ENCODE measurements around the gene SLC33A1. TPM values are rescaled to one million over a fixed set of nuclear protein-coding genes. Genes with fewer than 3 reads are reported as not detected.

SLC33A1 gene
- total RNA-seq (10 to 100 TPM; 21.3 to 75.2 TPM), polyA plus RNA-seq (10 to 100 TPM; 13.8 to 32.7 TPM)

DNA sequence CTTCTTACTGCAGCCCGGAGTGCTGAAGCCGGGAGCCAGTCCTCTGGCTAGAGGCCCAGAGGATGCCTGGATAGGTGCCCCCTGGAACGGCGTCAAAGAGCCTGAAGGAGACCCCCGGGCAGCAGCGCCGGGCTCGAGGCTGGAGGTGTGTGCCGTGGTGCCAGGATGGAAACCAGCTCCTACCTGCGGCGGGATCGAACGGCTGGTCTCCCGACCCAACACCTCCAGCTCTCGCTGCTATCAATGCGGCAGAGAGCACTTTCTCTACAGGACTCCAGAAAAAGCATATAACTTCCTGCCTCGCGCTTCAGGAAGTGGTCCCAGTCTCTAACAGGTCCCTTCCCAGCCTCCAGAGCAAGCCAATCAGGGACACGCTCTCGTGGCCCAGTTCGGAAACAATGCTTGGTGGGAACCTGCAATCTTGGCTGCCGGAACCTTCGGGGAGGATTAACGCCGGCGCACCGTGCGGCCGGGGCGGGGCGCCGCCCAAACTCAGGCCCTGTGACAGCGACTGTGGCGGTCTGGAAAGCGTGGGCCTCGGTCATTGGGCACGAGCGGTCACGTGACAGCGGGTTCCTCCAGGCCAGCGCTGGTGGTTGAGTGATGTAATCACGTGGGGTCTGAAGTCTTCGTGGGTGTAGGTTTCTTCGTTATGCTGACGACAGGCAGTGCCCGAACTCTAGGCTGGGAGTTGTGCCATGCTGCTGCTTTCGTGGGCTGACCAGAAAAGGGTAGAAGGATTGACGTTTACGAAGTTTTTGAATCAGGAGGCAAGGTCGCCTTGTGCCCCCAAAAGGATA, at the start of gene SLC33A1:
SLC33A1 (minus strand) TSS at position 287 of the 800 bp plus-strand sequence. CDS start 430 bp downstream, outside the sequence.
- H3K4me3 ChIP-seq (ENCODE audit: low read depth in 1 of 3, low read length in 3 of 3), result peak within 1 kb of the TSS; percentile 70 to 93 (median 73)
- peak within 1 kb of the TSS; percentile 98 for H3K9ac ChIP-seq (ENCODE audit: low read depth in 1 of 2, low read length in 2 of 2)
- H3K27me3 ChIP-seq (ENCODE audit: control insufficient read depth in 4 of 4, insufficient read depth in 4 of 4, low read length in 3 of 4), result no peaks in the 10 kb centered on the region
- no peaks in the 10 kb centered on the region for H3K9me3 ChIP-seq (ENCODE audit: control insufficient read depth in 4 of 4, low read length in 3 of 4)
- TF ChIP-seq, protein P1, sequence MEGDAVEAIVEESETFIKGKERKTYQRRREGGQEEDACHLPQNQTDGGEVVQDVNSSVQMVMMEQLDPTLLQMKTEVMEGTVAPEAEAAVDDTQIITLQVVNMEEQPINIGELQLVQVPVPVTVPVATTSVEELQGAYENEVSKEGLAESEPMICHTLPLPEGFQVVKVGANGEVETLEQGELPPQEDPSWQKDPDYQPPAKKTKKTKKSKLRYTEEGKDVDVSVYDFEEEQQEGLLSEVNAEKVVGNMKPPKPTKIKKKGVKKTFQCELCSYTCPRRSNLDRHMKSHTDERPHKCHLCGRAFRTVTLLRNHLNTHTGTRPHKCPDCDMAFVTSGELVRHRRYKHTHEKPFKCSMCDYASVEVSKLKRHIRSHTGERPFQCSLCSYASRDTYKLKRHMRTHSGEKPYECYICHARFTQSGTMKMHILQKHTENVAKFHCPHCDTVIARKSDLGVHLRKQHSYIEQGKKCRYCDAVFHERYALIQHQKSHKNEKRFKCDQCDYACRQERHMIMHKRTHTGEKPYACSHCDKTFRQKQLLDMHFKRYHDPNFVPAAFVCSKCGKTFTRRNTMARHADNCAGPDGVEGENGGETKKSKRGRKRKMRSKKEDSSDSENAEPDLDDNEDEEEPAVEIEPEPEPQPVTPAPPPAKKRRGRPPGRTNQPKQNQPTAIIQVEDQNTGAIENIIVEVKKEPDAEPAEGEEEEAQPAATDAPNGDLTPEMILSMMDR (IDR thresholded peaks at IDR 0.05; ENCODE audit: low read depth, low read length, missing input control), result no peak
- TF ChIP-seq FOXA2 (IDR thresholded peaks at IDR 0.05) (peak; percentile 38), FOXA1 (IDR thresholded peaks at IDR 0.05) (peak; percentile 77), GABPA (IDR thresholded peaks at IDR 0.05 in 1 of 2, conservative IDR thresholded peaks at IDR 0.05 in 1 of 2) (peak; percentile 98 to 99), ZBTB33 (IDR thresholded peaks at IDR 0.05) (peak; percentile 71), TAF1 (conservative IDR thresholded peaks at IDR 0.05) (peak; percentile 86), SP1 (IDR thresholded peaks at IDR 0.05) (peak; percentile 95), ATF3 (IDR thresholded peaks at IDR 0.05) (peak; percentile 62), JUND (IDR thresholded peaks at IDR 0.05) (peak in 1 of 2 donors; percentile 28), NR2F2 (IDR thresholded peaks at IDR 0.05) (no peak), YY1 (IDR thresholded peaks at IDR 0.05) (peak; percentile 94), EGR1 (IDR thresholded peaks at IDR 0.05; ENCODE audit: low read depth in 2 of 2) (peak in 1 of 2 donors; percentile 62), HNF4G (IDR thresholded peaks at IDR 0.05) (no peak), RAD21 (IDR thresholded peaks at IDR 0.05) (peak; percentile 12 to 23), HNF4A (conservative IDR thresholded peaks at IDR 0.05) (peak; percentile 66 to 67), RXRA (IDR thresholded peaks at IDR 0.05) (peak; percentile 67 to 69)
- TF ChIP-seq, protein P2, sequence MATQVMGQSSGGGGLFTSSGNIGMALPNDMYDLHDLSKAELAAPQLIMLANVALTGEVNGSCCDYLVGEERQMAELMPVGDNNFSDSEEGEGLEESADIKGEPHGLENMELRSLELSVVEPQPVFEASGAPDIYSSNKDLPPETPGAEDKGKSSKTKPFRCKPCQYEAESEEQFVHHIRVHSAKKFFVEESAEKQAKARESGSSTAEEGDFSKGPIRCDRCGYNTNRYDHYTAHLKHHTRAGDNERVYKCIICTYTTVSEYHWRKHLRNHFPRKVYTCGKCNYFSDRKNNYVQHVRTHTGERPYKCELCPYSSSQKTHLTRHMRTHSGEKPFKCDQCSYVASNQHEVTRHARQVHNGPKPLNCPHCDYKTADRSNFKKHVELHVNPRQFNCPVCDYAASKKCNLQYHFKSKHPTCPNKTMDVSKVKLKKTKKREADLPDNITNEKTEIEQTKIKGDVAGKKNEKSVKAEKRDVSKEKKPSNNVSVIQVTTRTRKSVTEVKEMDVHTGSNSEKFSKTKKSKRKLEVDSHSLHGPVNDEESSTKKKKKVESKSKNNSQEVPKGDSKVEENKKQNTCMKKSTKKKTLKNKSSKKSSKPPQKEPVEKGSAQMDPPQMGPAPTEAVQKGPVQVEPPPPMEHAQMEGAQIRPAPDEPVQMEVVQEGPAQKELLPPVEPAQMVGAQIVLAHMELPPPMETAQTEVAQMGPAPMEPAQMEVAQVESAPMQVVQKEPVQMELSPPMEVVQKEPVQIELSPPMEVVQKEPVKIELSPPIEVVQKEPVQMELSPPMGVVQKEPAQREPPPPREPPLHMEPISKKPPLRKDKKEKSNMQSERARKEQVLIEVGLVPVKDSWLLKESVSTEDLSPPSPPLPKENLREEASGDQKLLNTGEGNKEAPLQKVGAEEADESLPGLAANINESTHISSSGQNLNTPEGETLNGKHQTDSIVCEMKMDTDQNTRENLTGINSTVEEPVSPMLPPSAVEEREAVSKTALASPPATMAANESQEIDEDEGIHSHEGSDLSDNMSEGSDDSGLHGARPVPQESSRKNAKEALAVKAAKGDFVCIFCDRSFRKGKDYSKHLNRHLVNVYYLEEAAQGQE (IDR thresholded peaks at IDR 0.05), result peak; percentile 89
- TF ChIP-seq, protein P3, sequence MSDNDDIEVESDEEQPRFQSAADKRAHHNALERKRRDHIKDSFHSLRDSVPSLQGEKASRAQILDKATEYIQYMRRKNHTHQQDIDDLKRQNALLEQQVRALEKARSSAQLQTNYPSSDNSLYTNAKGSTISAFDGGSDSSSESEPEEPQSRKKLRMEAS (IDR thresholded peaks at IDR 0.05), result peak; percentile 88
- WGBS, result under 1% methylated on average over 50 of the region's 50 CpGs
- peaks cover 3 to 32% (median 28%) of the 10 kb centered on the region in 4 donors for H3K4me1 ChIP-seq (ENCODE audit: control insufficient read depth in 4 of 4, insufficient read depth in 4 of 4, low read length in 3 of 4)
- peak; percentile 98 for DNase-seq (ENCODE audit: low spot score)
- no peaks in the 10 kb centered on the region for H3K36me3 ChIP-seq (ENCODE audit: control insufficient read depth in 4 of 4, insufficient read depth in 3 of 4, low read depth in 1 of 4, low read length in 3 of 4)
- peak within 1 kb of the TSS; percentile 91 to 97 for H3K27ac ChIP-seq (ENCODE audit: low read depth in 1 of 2, low read length in 2 of 2)
